ENCODE measurements around the gene TRIM40. TPM values are rescaled to one million over a fixed set of nuclear protein-coding genes. Genes with fewer than 3 reads are reported as not detected.

The TRIM40 gene
- total and polyA plus RNA-seq, 2 of the 13 experiments (the other 11 are each of a cell fraction or from before 2014, with no cell fraction given) = 0.58 TPM; not detected in 1

DNA sequence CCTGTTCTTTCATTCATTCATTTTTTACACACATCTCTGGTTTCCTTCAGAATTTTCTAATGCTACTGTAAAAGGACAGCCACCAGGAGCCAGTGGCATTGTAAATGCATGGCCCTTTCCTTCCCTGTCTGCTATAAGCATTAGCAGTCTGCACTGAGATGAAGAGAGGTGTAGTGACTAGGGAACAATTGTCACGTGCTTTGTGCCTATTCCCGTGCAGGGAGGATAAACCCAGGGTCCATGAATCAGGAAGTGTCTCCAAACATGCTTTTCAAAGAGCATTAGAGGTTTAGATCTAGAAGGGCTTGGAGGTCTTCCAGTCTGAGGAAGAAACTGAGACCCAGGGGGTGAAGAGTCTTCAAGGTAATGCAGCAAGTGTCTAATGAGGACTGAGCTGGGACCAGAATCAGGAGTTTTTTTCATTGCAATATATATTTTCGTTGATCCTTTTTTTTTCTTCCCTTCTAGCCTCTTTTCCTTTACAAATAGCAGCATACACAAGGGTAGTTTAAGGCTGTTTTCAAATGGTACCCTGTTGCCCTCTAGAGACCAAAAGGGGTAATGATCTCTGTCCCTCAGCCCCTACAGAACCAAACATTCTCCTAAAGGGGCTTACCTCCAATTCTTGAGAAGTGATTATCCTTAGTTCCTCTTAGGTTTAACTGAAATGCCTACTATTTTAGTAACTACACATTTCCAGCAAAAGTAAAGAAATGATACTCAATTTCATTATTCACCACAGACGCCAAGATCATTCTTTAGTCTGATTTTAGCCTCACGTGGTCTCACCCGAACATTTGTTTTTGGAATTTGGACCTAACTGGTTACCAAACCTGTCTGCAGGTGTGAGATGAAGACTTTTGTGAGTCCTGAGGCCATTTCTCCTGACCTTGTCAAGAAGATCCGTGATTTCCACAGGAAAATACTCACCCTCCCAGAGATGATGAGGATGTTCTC is 34.0 kb downstream of the TRIM40 start (continued):
- TF ChIP-seq, protein P1, sequence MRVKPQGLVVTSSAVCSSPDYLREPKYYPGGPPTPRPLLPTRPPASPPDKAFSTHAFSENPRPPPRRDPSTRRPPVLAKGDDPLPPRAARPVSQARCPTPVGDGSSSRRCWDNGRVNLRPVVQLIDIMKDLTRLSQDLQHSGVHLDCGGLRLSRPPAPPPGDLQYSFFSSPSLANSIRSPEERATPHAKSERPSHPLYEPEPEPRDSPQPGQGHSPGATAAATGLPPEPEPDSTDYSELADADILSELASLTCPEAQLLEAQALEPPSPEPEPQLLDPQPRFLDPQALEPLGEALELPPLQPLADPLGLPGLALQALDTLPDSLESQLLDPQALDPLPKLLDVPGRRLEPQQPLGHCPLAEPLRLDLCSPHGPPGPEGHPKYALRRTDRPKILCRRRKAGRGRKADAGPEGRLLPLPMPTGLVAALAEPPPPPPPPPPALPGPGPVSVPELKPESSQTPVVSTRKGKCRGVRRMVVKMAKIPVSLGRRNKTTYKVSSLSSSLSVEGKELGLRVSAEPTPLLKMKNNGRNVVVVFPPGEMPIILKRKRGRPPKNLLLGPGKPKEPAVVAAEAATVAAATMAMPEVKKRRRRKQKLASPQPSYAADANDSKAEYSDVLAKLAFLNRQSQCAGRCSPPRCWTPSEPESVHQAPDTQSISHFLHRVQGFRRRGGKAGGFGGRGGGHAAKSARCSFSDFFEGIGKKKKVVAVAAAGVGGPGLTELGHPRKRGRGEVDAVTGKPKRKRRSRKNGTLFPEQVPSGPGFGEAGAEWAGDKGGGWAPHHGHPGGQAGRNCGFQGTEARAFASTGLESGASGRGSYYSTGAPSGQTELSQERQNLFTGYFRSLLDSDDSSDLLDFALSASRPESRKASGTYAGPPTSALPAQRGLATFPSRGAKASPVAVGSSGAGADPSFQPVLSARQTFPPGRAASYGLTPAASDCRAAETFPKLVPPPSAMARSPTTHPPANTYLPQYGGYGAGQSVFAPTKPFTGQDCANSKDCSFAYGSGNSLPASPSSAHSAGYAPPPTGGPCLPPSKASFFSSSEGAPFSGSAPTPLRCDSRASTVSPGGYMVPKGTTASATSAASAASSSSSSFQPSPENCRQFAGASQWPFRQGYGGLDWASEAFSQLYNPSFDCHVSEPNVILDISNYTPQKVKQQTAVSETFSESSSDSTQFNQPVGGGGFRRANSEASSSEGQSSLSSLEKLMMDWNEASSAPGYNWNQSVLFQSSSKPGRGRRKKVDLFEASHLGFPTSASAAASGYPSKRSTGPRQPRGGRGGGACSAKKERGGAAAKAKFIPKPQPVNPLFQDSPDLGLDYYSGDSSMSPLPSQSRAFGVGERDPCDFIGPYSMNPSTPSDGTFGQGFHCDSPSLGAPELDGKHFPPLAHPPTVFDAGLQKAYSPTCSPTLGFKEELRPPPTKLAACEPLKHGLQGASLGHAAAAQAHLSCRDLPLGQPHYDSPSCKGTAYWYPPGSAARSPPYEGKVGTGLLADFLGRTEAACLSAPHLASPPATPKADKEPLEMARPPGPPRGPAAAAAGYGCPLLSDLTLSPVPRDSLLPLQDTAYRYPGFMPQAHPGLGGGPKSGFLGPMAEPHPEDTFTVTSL (CRISPR knock-in tag; IDR thresholded peaks at IDR 0.05; ENCODE audit: borderline replicate concordance) = no peak
- TF ChIP-seq, protein P2, sequence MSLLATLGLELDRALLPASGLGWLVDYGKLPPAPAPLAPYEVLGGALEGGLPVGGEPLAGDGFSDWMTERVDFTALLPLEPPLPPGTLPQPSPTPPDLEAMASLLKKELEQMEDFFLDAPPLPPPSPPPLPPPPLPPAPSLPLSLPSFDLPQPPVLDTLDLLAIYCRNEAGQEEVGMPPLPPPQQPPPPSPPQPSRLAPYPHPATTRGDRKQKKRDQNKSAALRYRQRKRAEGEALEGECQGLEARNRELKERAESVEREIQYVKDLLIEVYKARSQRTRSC (CRISPR knock-in tag; IDR thresholded peaks at IDR 0.05; ENCODE audit: low read depth) = no peak
- TF ChIP-seq IRF2 (CRISPR knock-in tag; IDR thresholded peaks at IDR 0.05) (peak; percentile 23; the same call in 1 of the 2 replicates), TP53 (CRISPR knock-in tag; conservative IDR thresholded peaks at IDR 0.05) (no peak), ZNF570 (CRISPR knock-in tag; IDR thresholded peaks at IDR 0.05; ENCODE audit: borderline replicate concordance) (no peak), THYN1 (CRISPR knock-in tag; IDR thresholded peaks at IDR 0.05; ENCODE audit: borderline replicate concordance, low read depth) (no peak), RXRB (CRISPR knock-in tag; IDR thresholded peaks at IDR 0.05; ENCODE audit: borderline replicate concordance) (0 out of 2 replicates have a peak, but pooled peaks have one; percentile 30), ZBTB38 (CRISPR knock-in tag; IDR thresholded peaks at IDR 0.05) (no peak), FOXA3 (CRISPR knock-in tag; IDR thresholded peaks at IDR 0.05) (no peak)
- TF ChIP-seq, protein P3, sequence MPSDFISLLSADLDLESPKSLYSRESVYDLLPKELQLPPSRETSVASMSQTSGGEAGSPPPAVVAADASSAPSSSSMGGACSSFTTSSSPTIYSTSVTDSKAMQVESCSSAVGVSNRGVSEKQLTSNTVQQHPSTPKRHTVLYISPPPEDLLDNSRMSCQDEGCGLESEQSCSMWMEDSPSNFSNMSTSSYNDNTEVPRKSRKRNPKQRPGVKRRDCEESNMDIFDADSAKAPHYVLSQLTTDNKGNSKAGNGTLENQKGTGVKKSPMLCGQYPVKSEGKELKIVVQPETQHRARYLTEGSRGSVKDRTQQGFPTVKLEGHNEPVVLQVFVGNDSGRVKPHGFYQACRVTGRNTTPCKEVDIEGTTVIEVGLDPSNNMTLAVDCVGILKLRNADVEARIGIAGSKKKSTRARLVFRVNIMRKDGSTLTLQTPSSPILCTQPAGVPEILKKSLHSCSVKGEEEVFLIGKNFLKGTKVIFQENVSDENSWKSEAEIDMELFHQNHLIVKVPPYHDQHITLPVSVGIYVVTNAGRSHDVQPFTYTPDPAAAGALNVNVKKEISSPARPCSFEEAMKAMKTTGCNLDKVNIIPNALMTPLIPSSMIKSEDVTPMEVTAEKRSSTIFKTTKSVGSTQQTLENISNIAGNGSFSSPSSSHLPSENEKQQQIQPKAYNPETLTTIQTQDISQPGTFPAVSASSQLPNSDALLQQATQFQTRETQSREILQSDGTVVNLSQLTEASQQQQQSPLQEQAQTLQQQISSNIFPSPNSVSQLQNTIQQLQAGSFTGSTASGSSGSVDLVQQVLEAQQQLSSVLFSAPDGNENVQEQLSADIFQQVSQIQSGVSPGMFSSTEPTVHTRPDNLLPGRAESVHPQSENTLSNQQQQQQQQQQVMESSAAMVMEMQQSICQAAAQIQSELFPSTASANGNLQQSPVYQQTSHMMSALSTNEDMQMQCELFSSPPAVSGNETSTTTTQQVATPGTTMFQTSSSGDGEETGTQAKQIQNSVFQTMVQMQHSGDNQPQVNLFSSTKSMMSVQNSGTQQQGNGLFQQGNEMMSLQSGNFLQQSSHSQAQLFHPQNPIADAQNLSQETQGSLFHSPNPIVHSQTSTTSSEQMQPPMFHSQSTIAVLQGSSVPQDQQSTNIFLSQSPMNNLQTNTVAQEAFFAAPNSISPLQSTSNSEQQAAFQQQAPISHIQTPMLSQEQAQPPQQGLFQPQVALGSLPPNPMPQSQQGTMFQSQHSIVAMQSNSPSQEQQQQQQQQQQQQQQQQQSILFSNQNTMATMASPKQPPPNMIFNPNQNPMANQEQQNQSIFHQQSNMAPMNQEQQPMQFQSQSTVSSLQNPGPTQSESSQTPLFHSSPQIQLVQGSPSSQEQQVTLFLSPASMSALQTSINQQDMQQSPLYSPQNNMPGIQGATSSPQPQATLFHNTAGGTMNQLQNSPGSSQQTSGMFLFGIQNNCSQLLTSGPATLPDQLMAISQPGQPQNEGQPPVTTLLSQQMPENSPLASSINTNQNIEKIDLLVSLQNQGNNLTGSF (CRISPR knock-in tag; IDR thresholded peaks at IDR 0.05) = no peak
- TF ChIP-seq, protein P4, sequence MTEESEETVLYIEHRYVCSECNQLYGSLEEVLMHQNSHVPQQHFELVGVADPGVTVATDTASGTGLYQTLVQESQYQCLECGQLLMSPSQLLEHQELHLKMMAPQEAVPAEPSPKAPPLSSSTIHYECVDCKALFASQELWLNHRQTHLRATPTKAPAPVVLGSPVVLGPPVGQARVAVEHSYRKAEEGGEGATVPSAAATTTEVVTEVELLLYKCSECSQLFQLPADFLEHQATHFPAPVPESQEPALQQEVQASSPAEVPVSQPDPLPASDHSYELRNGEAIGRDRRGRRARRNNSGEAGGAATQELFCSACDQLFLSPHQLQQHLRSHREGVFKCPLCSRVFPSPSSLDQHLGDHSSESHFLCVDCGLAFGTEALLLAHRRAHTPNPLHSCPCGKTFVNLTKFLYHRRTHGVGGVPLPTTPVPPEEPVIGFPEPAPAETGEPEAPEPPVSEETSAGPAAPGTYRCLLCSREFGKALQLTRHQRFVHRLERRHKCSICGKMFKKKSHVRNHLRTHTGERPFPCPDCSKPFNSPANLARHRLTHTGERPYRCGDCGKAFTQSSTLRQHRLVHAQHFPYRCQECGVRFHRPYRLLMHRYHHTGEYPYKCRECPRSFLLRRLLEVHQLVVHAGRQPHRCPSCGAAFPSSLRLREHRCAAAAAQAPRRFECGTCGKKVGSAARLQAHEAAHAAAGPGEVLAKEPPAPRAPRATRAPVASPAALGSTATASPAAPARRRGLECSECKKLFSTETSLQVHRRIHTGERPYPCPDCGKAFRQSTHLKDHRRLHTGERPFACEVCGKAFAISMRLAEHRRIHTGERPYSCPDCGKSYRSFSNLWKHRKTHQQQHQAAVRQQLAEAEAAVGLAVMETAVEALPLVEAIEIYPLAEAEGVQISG (CRISPR knock-in tag; IDR thresholded peaks at IDR 0.05) = peak; percentile 30; the same call in 1 of the 2 replicates

Data from HepG2 (cell line).